Neural progenitor cell (in vitro differentiated cells): ENCODE measurements around the gene MVB12B.

Source experiments
- CTCF ChIP-seq: fragments of 200-600 bp; sonication (generic); IDR thresholded peaks from 2 replicates; pipeline ENCODE4 v1.5.1; 2017; ENCODE audit warnings: antibody characterized with exemption, mild to moderate bottlenecking
- EZH2 ChIP-seq: fragments of 200-600 bp; sonication (generic); IDR thresholded peaks from 2 replicates; pipeline ENCODE4 v1.6.1; 2017; ENCODE audit warnings: antibody characterized with exemption, mild to moderate bottlenecking, moderate library complexity

- TF ChIP-seq CTCF (no peak), EZH2 (no peak)
Measured at GRCh38 chr9:126363847-126364671, 37.4 kb downstream of the MVB12B start.
